Epithelial cell of esophagus (primary cell): ENCODE measurements around the gene PBX3.

Experiments
- DNase-seq: peaks from one replicate; pipeline ENCODE4 v3.0.0; 2010; ENCODE audit warnings: low read depth
- H3K4me3 ChIP-seq: 2 replicates; pipeline ENCODE4 v1.5.1; 2011; ENCODE audit warnings: mild to moderate bottlenecking, low read length, control low read depth
- TF ChIP-seq, protein P1 (sequence below): IDR thresholded peaks from 2 replicates; pipeline ENCODE4 v1.5.1; 2011; ENCODE audit warnings: low read depth, mild to moderate bottlenecking, low read length, control low read depth, inconsistent platforms; ENCODE audit not compliant: insufficient read depth; ENCODE audit errors: missing control alignments

Gene PBX3

DNA sequence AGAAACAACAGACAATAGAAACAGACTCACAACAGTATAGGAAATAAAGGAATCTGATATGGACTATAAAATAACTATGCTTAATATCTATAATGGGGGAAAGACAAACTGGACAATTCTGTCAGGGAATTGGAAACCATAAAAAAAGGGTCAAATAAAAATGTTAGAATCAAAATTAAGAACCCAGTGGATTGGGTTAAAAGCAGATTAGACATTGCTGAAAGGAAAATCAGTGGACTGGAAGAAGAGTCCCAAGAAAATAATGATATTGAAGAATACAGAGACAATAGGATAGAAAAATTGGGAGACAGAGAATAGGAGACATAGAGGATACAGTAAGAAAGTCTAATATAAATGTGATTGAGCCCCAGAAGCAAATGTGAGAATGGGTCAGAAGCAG is 199.2 kb downstream of the PBX3 start:
- DNase-seq: no peak
- H3K4me3 ChIP-seq: no peak overlapping the region
- TF ChIP-seq, protein P1, sequence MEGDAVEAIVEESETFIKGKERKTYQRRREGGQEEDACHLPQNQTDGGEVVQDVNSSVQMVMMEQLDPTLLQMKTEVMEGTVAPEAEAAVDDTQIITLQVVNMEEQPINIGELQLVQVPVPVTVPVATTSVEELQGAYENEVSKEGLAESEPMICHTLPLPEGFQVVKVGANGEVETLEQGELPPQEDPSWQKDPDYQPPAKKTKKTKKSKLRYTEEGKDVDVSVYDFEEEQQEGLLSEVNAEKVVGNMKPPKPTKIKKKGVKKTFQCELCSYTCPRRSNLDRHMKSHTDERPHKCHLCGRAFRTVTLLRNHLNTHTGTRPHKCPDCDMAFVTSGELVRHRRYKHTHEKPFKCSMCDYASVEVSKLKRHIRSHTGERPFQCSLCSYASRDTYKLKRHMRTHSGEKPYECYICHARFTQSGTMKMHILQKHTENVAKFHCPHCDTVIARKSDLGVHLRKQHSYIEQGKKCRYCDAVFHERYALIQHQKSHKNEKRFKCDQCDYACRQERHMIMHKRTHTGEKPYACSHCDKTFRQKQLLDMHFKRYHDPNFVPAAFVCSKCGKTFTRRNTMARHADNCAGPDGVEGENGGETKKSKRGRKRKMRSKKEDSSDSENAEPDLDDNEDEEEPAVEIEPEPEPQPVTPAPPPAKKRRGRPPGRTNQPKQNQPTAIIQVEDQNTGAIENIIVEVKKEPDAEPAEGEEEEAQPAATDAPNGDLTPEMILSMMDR: no peak

- DNase-seq: peak; percentile 51
- TF ChIP-seq, protein P1: no peak
- H3K4me3 ChIP-seq: no peak overlapping the region
Observed at GRCh38 chr9:125948887-125949596, 201.9 kb downstream of the PBX3 start.

- TF ChIP-seq, protein P1: no peak
- H3K4me3 ChIP-seq: no peak overlapping the region
- no peak for DNase-seq
Observed at GRCh38 chr9:125949703-125950460, 202.7 kb downstream of the PBX3 start.

- no peak for DNase-seq
- TF ChIP-seq, protein P1: no peak
- H3K4me3 ChIP-seq: no peak overlapping the region
Observed at GRCh38 chr9:125950880-125951471, 203.8 kb downstream of the PBX3 start.

DNA sequence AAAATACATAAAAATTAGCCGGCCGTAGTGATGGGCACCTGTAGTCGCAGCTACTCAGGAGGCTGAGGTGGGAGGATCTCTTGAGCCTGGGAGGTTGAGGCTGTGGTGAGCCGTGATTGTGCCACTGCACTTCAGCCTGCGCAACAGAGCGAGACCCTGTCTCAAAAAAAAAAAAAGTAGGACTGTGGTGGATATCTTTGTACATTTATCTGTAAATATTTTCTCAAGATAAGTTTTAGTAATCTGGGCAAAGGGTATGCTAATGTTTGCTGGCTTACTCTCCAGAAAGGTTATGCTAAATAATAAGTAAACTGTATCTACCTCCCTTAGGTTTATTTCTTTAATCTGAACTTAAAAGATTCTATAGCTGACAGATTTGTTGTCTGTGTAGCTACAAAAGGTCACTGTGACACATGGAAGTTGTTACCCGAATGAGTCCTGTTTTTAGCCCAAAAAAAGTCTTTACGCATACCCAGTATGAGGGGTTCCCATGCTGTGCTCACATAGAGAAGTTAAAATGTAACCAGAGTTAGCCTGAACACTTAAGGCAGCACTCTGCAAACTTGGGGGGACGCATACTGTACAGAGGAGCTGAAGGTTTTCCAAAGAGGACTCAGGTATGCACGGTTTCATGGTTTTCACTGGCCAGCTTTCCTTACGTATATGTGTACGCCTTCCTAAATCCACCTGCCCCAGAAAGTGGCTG is 206.3 kb downstream of the PBX3 start:
- no peak overlapping the region for H3K4me3 ChIP-seq
- TF ChIP-seq, protein P1: no peak
- DNase-seq: no peak

GRCh38 chr9:125956102-125956501 is 208.9 kb downstream of the PBX3 start:
- no peak overlapping the region for H3K4me3 ChIP-seq
- TF ChIP-seq, protein P1: no peak
- DNase-seq: no peak
